Measurements from ENCODE around the gene MXD4.

Gene MXD4

GRCh38 chr4:2253160-2254084, 8.5 kb downstream of the MXD4 start:
- DNase-seq (ENCODE audit: insufficient read length, low spot score): no peak
- FAIRE-seq: no peak

DNA sequence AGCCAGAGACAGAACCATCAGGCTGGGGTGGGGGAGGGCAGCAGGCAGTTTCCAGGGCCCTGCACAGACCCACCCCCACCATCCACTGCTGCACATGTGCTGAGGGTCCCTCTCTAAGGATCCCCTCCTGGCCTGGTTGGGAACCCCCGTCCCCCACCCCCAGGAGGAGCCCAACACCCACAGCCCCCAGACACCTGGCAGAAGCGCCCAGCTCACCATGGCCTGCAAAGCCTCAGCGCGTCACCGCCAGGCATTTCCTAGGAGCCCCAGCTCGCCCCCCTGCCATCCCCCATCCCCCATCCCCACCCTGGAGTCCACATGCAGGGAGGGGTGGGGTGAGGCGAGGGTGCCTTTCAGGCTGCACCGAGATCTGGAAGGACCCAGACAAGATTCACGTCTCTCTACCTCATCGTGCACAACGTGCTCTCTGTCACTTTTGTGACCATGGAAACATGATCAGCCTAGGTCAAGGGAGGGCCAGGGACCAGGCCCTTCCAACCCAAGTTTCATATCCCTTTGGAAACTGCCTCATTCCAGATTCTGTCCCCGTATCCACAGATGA, 9.3 kb downstream of the MXD4 start:
- DNase-seq (ENCODE audit: insufficient read length, low spot score) (no peak), FAIRE-seq (no peak)

DNA sequence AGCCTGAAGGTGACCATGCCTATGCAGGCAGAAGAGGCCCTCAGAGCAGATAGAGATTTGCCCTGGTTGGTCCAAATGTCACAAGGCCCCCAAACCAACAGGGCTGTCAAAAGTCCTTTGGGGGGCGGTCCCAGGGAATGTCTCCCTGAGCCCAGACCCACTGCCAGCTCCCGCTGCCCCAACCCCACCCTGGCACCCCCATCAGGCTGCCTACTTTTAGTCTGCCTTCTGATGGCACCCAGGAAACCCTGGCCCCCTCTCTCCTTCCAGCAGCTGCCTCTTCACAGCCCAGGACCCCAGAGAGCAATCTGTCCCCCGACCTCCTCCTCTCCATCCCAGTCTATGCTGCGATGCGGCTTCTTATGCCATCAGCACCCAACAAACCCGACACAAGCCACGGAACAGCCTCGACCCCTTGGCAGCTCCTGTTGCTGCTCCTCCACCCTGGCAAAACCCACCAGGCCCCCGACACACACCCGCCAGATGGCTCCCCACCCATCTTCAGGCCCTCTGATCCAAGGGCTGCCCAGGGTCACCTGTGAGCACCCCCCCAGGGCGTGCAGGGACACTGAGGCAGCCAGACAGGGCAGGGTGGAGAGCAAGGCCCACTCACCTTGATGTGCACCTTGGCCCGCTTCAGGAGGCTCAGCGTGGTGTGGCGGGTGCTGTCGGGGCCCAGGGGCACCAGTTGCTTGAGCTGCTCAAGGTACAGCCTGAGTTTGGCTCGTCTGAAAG, 9.9 kb downstream of the MXD4 start:
- no peak for FAIRE-seq
- DNase-seq (ENCODE audit: insufficient read length, low spot score): peak; percentile 8

GRCh38 chr4:2251073-2251794, 10.7 kb downstream of the MXD4 start:
- DNase-seq (ENCODE audit: insufficient read length, low spot score) (peak; percentile 7), FAIRE-seq (no peak)

DNA sequence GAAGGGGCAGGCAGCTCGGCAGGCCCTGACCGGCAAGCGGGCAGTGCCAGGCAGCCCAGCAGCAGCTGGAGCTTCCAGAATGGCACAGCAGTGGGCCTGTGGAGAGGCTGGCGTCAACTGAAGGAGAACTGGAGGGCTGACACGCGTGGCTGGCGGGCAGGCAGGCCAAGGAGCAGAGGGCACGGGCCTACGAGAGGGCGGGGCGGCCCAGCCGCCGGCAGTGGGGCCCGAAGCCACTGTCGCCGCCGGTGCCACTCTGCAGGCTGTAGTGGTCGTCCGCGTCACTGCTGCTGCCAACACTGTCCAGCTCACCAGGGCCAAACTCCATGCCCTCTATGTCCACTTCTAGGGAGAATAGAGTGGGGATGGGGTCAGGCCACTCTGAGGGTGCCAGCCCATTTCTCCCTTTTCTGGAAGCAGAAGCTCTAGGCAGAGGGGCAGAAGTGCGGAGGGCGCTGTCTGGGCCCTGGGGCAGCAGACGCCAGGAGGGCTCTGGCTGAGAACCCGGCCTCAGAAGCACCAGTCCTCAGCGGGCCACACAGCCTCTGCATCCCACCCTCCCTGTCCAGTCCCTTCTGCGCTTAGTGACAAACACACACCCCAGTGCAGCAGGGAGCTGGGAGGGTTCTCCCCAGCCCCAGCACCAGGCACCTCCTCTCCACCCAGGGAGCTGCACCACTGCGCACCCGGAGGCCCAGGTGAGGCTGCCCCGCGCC, 11.4 kb downstream of the MXD4 start:
- FAIRE-seq (no peak), DNase-seq (ENCODE audit: insufficient read length, low spot score) (peak; percentile 2)

- FAIRE-seq: no peak
- peak; percentile 1 for DNase-seq (ENCODE audit: insufficient read length, low spot score)
Measured at GRCh38 chr4:2249526-2250356, 12.2 kb downstream of the MXD4 start.

DNA sequence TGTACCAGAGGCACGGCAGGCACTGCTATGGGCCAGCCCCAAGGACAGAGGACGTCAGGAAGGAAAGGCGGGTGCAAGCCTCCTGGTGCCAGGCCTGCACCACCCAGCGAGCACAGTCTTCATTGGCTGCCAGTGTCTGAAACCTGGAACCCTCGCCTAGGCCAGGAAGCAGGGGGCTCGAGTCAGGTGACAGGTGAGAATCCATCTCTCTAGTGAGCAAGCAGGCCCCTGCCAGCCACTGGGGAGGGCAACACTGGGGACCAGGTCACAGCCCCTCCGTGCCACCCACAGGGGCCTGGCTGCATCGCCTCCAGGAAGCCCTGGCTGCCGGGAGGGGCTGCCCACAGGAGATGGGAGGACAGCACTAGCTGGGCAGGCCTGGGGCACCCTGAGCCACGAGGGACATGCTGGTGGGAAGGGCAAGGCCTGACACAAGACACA, 13.1 kb downstream of the MXD4 start:
- peak; percentile 4 for DNase-seq (ENCODE audit: insufficient read length, low spot score)
- no peak for FAIRE-seq

DNA sequence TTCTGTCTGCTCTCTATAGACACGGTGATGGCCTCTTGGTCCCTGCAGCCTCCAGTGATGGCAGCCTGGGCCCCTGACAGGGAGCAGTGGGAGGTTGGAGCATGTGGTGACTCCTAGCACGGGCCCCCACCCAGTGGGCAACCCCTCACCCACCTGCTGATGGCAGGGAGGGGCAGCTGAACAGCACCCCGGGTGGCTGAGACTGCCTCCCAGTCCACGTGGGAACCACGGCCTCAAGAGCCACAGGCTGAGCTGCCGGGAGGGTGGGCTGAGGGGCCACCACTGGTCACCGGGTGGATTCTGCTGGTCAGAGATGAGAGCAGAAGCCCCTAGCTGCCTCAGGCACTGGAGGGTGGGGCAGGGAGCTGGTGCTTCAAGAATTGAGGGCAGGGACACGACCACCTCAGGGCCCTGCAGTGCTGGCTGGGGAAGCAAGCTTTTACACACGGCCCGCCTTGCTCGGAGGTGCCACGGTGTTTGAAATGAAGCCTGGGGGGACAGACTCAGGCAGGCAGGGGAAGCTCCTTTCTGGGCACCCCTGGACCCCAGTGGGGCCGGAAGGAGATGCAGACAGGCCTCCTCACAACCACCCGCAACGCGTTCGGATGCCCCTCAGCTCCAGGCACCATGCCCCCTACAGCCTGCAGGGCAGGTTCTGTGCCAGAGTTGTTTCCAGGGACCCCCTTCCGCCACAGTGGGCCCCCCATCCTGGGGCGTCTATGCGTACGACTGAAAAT, 13.7 kb downstream of the MXD4 start:
- FAIRE-seq (no peak), DNase-seq (ENCODE audit: insufficient read length, low spot score) (peak; percentile 6)

GRCh38 chr4:2247128-2248043, 14.5 kb downstream of the MXD4 start:
- DNase-seq (ENCODE audit: insufficient read length, low spot score) (peak; percentile 10), FAIRE-seq (no peak)

DNA sequence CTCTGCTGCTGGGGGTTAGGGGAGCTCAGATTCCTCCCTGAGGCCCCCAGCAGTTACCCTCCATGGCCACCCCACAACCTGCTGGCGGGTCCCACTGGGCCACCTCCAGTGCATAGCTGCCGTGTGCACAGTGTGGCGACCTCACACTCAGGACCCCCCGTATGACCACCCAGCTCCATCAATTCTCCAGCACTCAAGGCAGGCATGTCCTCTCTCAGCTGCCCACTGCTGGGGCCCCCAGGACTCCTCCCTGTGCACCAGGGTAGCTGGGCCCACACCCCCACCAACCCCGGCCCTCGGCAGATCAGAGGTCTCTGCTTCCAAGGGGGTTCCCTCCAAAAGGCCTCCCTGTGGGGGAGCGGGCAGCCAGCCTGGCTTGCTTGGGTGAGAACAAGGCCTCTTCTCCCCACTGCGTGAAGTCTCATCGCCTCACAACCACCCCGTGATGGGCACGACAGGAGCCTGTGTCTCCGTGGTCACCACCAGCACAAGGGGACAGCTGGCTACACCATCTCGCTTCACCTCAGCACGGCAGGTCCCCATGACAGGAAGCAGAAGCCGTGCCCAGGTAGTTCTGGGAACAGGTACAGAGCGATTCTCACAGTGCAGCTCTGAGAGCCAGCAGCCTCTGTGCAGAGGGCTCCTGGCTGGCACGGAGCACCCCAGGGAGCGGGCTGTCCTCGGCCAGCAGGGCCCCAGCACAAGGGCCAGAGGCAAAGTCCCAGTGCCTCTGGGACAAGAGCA, 15.4 kb downstream of the MXD4 start:
- DNase-seq (ENCODE audit: insufficient read length, low spot score) (peak; percentile 1), FAIRE-seq (no peak)

- DNase-seq (ENCODE audit: insufficient read length, low spot score) (no peak), FAIRE-seq (no peak)
Measured at GRCh38 chr4:2245787-2246275, 16.1 kb downstream of the MXD4 start.

DNA sequence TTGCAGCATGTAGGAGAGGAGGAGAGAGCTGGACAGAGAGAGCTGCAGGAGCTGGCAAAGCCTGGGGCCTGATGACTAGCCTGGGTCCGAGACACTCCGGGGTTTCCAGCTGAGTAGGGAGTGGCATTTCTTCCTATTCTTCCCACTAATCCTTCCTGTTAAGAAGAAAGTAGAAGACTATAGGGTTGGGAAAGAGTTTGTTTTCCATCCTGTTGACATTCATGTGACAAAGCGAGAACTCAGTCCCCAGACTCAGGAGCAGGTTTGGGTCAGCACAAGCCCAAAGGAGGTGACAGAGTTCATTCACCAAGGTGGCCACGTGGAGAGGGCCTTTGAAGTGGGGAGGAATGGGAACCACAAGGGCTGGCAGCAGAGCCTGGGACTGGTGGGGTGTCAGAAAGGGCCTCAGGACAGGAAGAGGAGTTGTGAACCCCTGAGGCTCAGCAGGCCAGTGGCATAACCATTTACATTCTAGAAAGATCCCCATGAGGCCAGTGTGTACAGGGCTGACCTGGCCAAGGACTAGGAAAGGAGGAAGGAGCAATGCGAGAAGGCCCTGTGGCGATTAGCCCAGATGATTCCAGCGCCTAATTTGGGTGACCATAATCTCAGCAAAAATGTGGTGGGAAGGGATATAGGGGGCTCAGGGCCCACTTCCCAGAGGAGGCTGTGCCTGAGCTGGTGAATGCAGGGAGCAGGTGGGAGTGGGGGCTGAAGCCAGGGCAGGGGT, 16.7 kb downstream of the MXD4 start:
- FAIRE-seq: no peak
- DNase-seq (ENCODE audit: insufficient read length, low spot score): peak; percentile 1

- FAIRE-seq: no peak
- DNase-seq (ENCODE audit: insufficient read length, low spot score): peak; percentile 12
Measured at GRCh38 chr4:2243681-2244380, 18.1 kb downstream of the MXD4 start.

GRCh38 chr4:2241410-2242353, 20.2 kb downstream of the MXD4 start, which contains the start of the genes HAUS3 and POLN:
TSS of gene HAUS3 (minus strand) at chr4:2242121. CDS start at chr4:2240946, 1,175 bp downstream.
TSS of gene POLN (minus strand) at chr4:2242121. CDS start at chr4:2229231, 12,890 bp downstream.
- FAIRE-seq (peak; percentile 98), DNase-seq (ENCODE audit: insufficient read length, low spot score) (peak; percentile 98)

Measured in GM19239 (cell line).